Measurements from ENCODE around the gene GJA1. TPM values are rescaled to one million over a fixed set of nuclear protein-coding genes. Genes with fewer than 3 reads are reported as not detected.

The GJA1 gene
- total RNA-seq, 4 donors from 2014 or later = 134 to 468 (median 297) TPM

DNA sequence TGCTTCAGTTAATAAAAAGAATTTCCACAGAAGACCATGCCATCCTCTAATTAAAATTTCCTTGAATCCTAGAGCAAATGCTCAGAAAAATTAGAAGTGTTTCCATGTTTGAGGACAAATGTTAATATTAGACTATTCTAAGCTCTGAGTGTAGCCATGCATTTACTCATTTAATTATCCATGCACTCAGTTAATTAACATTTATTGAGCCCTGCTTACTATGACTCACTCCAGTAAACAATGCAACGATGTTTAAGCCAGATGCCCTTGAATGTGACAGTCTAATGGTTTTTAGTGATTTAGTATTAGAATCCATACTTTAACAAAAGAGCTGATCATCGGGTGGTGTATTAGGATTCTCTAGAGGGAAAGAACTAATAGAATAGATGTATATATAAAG lies 37.3 kb upstream of the GJA1 start:
- no peak overlapping the region for H3K4me3 ChIP-seq
- 76 to 81% methylated on average over 2 of the region's 2 CpGs for WGBS, 2 donors (ENCODE audit: low coverage in 1 of 2)
- no peak for ATAC-seq
- H3K27me3 ChIP-seq = no peaks in the 10 kb centered on the region
- no peak overlapping the region for H3K27ac ChIP-seq
- H3K4me1 ChIP-seq = no peaks in the 10 kb centered on the region
- no peaks in the 10 kb centered on the region for H3K9me3 ChIP-seq
- TF ChIP-seq, protein P1, sequence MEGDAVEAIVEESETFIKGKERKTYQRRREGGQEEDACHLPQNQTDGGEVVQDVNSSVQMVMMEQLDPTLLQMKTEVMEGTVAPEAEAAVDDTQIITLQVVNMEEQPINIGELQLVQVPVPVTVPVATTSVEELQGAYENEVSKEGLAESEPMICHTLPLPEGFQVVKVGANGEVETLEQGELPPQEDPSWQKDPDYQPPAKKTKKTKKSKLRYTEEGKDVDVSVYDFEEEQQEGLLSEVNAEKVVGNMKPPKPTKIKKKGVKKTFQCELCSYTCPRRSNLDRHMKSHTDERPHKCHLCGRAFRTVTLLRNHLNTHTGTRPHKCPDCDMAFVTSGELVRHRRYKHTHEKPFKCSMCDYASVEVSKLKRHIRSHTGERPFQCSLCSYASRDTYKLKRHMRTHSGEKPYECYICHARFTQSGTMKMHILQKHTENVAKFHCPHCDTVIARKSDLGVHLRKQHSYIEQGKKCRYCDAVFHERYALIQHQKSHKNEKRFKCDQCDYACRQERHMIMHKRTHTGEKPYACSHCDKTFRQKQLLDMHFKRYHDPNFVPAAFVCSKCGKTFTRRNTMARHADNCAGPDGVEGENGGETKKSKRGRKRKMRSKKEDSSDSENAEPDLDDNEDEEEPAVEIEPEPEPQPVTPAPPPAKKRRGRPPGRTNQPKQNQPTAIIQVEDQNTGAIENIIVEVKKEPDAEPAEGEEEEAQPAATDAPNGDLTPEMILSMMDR (IDR thresholded peaks at IDR 0.05) = no peak
- TF ChIP-seq POLR2A (IDR thresholded peaks at IDR 0.05) (no peak), POLR2AphosphoS5 (IDR thresholded peaks at IDR 0.05) (no peak), EP300 (IDR thresholded peaks at IDR 0.05) (no peak)
- no peaks in the 10 kb centered on the region for H3K36me3 ChIP-seq

DNA sequence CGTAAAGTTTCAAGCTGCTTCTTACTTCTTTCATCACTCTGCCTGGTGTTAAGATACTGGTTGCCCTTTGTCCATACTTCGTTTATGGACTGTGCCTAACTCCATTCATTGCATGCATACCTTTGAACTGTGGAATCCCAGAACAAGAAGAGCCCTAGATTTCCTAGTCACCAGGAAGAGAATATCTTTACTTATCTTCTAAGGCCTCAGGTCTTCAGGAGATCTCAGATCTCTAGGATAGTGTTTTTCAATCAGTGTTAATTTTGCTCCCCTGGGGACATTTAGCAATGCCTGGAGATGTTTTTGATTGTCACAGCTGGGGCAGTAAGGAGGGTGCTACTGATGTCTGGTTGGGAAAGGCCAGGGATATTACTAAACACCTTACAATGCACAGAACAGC lies 35.5 kb upstream of the GJA1 start:
- 64 to 83% methylated on average over 1 to 2 of the region's 2 CpGs for WGBS, 2 donors (ENCODE audit: low coverage in 1 of 2)
- Histone ChIP-seq H3K36me3 (no peaks in the 10 kb centered on the region), H3K27ac (no peak overlapping the region), H3K4me1 (no peaks in the 10 kb centered on the region), H3K27me3 (no peaks in the 10 kb centered on the region), H3K4me3 (no peak overlapping the region), H3K9me3 (no peaks in the 10 kb centered on the region)
- TF ChIP-seq POLR2AphosphoS5 (IDR thresholded peaks at IDR 0.05) (no peak), POLR2A (IDR thresholded peaks at IDR 0.05) (no peak), EP300 (IDR thresholded peaks at IDR 0.05) (no peak)
- TF ChIP-seq, protein P1 (IDR thresholded peaks at IDR 0.05) = no peak
- ATAC-seq = no peak

DNA sequence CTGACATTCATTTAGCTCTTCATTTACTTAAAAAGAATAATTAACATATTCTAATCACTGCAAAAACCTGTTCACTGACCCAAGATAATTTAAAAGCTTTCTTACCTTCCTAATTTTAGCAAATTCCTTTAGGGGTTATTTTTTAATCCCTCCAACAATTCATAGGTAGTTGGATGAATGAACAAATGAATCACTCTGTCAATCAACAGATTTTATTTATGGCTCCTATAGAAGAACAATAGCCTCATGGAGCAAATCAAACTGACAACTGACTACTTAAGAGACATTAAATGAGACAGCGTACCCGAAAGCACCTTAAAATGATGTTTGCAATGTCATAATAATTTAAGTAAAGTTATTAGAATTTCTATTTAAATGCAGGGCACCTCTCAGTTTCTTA lies 31.5 kb upstream of the GJA1 start:
- Histone ChIP-seq H3K36me3 (no peaks in the 10 kb centered on the region), H3K4me1 (no peaks in the 10 kb centered on the region), H3K4me3 (no peak overlapping the region), H3K27ac (no peak overlapping the region), H3K27me3 (no peaks in the 10 kb centered on the region), H3K9me3 (no peaks in the 10 kb centered on the region)
- WGBS, 2 donors (ENCODE audit: low coverage in 1 of 2) = 81 to 90% methylated on average over 2 of the region's 2 CpGs
- no peak for ATAC-seq
- TF ChIP-seq, protein P1 (IDR thresholded peaks at IDR 0.05) = no peak
- TF ChIP-seq EP300 (IDR thresholded peaks at IDR 0.05) (no peak), POLR2A (IDR thresholded peaks at IDR 0.05) (no peak), POLR2AphosphoS5 (IDR thresholded peaks at IDR 0.05) (no peak)

DNA sequence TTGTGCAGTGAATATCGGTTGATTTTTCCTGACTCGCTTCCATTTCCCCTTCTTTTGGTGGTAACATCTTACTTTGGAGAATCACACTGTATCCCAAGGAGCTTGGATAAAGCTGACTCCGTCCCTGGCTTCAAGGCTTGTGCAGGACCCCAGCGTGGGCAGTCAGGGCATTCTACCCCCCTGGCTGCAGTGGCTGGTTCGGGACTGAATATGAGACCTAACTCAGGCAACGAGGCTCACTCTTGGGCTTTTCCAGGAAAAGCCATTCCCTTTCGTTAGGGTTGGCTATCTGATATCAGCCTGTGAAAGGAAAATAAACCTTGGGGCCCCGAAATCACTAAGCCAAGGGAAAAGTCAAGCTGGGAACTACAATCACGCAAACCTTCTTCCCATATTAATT lies 30.1 kb upstream of the GJA1 start:
- no peaks in the 10 kb centered on the region for H3K27me3 ChIP-seq
- no peak for TF ChIP-seq POLR2AphosphoS5 (IDR thresholded peaks at IDR 0.05)
- ATAC-seq = no peak
- H3K4me1 ChIP-seq = no peaks in the 10 kb centered on the region
- H3K4me3 ChIP-seq = no peak overlapping the region
- 60 to 67% methylated on average over 3 to 8 of the region's 9 CpGs for WGBS, 2 donors (ENCODE audit: low coverage in 1 of 2)
- no peaks in the 10 kb centered on the region for H3K36me3 ChIP-seq
- no peaks in the 10 kb centered on the region for H3K9me3 ChIP-seq
- no peak overlapping the region for H3K27ac ChIP-seq

DNA sequence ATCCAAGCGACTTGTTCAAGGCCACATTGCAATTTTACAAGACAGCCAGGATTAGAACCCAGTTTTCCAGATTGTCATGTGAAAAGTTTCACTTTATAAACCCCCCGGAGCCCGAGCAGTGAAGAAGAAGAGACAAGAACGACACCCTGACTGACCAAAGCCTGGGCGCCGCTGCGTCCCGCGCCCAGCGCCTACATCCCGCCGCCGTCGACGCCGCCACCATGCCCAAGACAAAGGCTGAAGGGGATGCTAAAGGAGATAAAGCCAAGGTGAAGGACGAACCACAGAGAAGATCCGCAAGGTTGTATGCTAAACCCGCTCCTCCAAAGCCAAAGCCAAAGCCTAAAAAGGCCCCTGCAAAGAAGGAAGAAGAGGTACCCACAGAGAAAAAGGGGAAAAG lies 27.1 kb upstream of the GJA1 start:
- H3K27me3 ChIP-seq = no peaks in the 10 kb centered on the region
- no peak overlapping the region for H3K27ac ChIP-seq
- TF ChIP-seq EP300 (IDR thresholded peaks at IDR 0.05) (no peak), POLR2AphosphoS5 (IDR thresholded peaks at IDR 0.05) (no peak), POLR2A (IDR thresholded peaks at IDR 0.05) (no peak)
- TF ChIP-seq, protein P1 (IDR thresholded peaks at IDR 0.05) = no peak
- ATAC-seq = no peak
- WGBS, 2 donors (ENCODE audit: low coverage in 1 of 2) = 83 to 90% methylated on average over 5 to 6 of the region's 19 CpGs
- H3K4me3 ChIP-seq = no peak overlapping the region
- peaks cover 0 to under 1% (median 0%) of the 10 kb centered on the region in 3 donors for H3K4me1 ChIP-seq
- H3K36me3 ChIP-seq = no peaks in the 10 kb centered on the region
- no peaks in the 10 kb centered on the region for H3K9me3 ChIP-seq
